GM12892 (cell line): ENCODE results near the gene AMH.
"Not testable (repeated sequence)": the region's sequence is repeated elsewhere in the genome, so short reads cannot be mapped to it uniquely, and the experiment has no call there.

Experiments used
- POLR2A ChIP-seq: IDR thresholded peaks from 2 replicates; pipeline ENCODE4 v1.6.1; 2011; ENCODE audit warnings: low read depth, low read length, control low read depth
- POLR2AphosphoS5 ChIP-seq: IDR thresholded peaks from 2 replicates; pipeline ENCODE4 v1.6.1; 2011; ENCODE audit warnings: low read depth, low read length, control low read depth
- TAF1 ChIP-seq: IDR thresholded peaks from 2 replicates; pipeline ENCODE4 v1.6.1; 2011; ENCODE audit warnings: low read depth, mild to moderate bottlenecking, control low read depth, low read length, borderline replicate concordance

DNA sequence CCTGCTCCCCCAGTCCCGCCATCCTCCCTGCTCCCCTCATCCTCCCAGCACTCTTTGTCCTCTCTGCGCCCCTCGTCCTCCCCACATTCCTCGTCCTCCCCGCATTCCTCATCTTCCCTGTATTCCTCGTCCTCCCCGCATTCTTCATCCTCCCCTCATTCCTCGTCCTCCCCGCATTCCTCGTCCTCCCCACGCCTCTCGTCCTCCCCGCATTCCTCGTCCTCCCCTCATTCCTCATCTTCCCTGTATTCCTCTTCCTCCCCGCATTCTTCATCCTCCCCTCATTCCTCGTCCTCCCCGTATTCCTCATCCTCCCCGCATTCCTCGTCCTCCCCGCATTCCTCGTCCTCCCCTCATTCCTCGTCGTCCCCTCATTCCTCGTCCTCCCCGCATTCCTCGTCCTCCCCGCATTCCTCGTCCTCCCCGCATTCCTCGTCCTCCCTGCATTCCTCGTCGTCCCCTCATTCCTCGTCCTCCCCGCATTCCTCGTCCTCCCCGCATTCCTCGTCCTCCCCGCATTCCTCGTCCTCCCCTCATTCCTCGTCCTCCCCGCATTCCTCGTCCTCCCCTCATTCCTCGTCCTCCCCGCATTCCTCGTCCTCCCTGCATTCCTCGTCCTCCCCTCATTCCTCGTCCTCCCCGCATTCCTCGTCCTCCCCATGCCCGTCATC, 48.4 kb upstream of the AMH start:
- TF ChIP-seq POLR2AphosphoS5, POLR2A, TAF1: not testable (repeated sequence)
